ENCODE data around the gene RNF220.
A peak's percentile ranks its signal among the peaks of the same experiment; 100 is the strongest.
"Not testable (repeated sequence)": the region's sequence is repeated elsewhere in the genome, so short reads cannot be mapped to it uniquely, and the experiment has no call there.

The RNF220 gene

GRCh38 chr1:44661781-44662682, 257.0 kb downstream of the RNF220 start:
- DNase-seq: no peak

GRCh38 chr1:44662683-44663030, 257.6 kb downstream of the RNF220 start:
- no peak for DNase-seq

- no peak for DNase-seq
These were observed 258.4 kb downstream of the RNF220 start for GRCh38 chr1:44663417-44663816.

GRCh38 chr1:44664730-44665370, 259.8 kb downstream of the RNF220 start:
- peak; percentile 34 for DNase-seq

GRCh38 chr1:44666719-44667118, 261.7 kb downstream of the RNF220 start:
- DNase-seq: not testable (repeated sequence)

GRCh38 chr1:44670751-44671640, 265.9 kb downstream of the RNF220 start:
- DNase-seq: no peak

- no peak for DNase-seq
These were observed 267.4 kb downstream of the RNF220 start for GRCh38 chr1:44672254-44672955.

- no peak for DNase-seq
These were observed 268.1 kb downstream of the RNF220 start for GRCh38 chr1:44672961-44673674.

- DNase-seq: no peak
These were observed 268.6 kb downstream of the RNF220 start for GRCh38 chr1:44673675-44674112.

- DNase-seq: peak; percentile 98
These were observed 269.3 kb downstream of the RNF220 start, which contains the start of the genes ARMH1 and TMEM53 for GRCh38 chr1:44674113-44675000. Gene ARMH1, plus strand, starts transcription at chr1:44674714. Its CDS starts 14,984 bp downstream, at chr1:44689698. Gene TMEM53, minus strand, starts transcription at chr1:44674481. Its CDS starts 90 bp downstream, at chr1:44674391.

GRCh38 chr1:44675186-44675585, 270.1 kb downstream of the RNF220 start:
- no peak for DNase-seq

GRCh38 chr1:44676484-44677200, 271.6 kb downstream of the RNF220 start:
- no peak for DNase-seq

- DNase-seq: no peak
These were observed 272.2 kb downstream of the RNF220 start for GRCh38 chr1:44677201-44677766.

GRCh38 chr1:44678120-44678519, 273.1 kb downstream of the RNF220 start:
- no peak for DNase-seq

GRCh38 chr1:44678626-44679025, 273.6 kb downstream of the RNF220 start:
- DNase-seq: no peak

GRCh38 chr1:44679468-44679867, 274.4 kb downstream of the RNF220 start:
- DNase-seq: no peak

GRCh38 chr1:44681905-44682882, 277.1 kb downstream of the RNF220 start:
- DNase-seq: no peak

- no peak for DNase-seq
These were observed 277.8 kb downstream of the RNF220 start for GRCh38 chr1:44682883-44683265.

Data from stimulated activated naive CD4-positive, alpha-beta T cell treated with Interleukin-2 at 50 U/mL for 16 hours (primary cell).